HL-60 (cell line): Measurements from ENCODE around the gene GPN1.

Source experiments
- POLR2AphosphoS5 ChIP-seq: IDR thresholded peaks from 2 replicates; pipeline ENCODE4 v1.6.1; 2012; ENCODE audit warnings: low read depth
- REST ChIP-seq: IDR thresholded peaks from 2 replicates; pipeline ENCODE4 v1.6.1; 2012; ENCODE audit warnings: low read depth; ENCODE audit not compliant: insufficient replicate concordance
- SPI1 ChIP-seq: IDR thresholded peaks from 2 replicates; pipeline ENCODE4 v1.6.1; 2012; ENCODE audit warnings: low read depth, mild to moderate bottlenecking, borderline replicate concordance
- TF ChIP-seq, protein P1 (sequence below): IDR thresholded peaks from one replicate; pipeline ENCODE4 v1.5.1; 2011; ENCODE audit warnings: low read length, control low read depth, inconsistent platforms; ENCODE audit not compliant: insufficient read depth

DNA sequence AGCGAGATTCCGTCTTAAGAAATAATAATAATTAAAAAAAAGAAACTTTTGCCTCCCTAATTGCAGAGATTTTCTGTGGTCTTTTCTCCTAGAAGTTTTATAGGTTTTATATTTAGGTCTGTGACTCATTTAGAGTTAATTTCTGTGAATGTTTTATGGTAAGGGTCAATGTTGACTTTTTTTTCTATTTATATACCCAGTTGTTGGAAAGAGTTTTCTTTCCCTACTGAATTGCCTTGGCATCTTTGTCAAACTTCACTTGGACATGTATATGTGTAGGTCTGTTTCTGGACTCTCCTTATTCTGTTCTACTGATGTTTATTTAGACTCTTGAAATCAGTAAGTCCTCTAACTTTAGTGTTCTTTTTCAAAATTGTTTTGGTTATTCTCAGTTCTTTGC is 40.5 kb upstream of the GPN1 start:
- TF ChIP-seq, protein P1, sequence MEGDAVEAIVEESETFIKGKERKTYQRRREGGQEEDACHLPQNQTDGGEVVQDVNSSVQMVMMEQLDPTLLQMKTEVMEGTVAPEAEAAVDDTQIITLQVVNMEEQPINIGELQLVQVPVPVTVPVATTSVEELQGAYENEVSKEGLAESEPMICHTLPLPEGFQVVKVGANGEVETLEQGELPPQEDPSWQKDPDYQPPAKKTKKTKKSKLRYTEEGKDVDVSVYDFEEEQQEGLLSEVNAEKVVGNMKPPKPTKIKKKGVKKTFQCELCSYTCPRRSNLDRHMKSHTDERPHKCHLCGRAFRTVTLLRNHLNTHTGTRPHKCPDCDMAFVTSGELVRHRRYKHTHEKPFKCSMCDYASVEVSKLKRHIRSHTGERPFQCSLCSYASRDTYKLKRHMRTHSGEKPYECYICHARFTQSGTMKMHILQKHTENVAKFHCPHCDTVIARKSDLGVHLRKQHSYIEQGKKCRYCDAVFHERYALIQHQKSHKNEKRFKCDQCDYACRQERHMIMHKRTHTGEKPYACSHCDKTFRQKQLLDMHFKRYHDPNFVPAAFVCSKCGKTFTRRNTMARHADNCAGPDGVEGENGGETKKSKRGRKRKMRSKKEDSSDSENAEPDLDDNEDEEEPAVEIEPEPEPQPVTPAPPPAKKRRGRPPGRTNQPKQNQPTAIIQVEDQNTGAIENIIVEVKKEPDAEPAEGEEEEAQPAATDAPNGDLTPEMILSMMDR, result no peak
- TF ChIP-seq REST, result no peak
- TF ChIP-seq POLR2AphosphoS5, result no peak
- TF ChIP-seq SPI1, result no peak
